ENCODE data around the gene ABLIM1. TPM values are rescaled to one million over a fixed set of nuclear protein-coding genes. Genes with fewer than 3 reads are reported as not detected.

The ABLIM1 gene
- total and polyA plus RNA-seq, 2 experiments from 2014 or later: 21.9 to 45.1 TPM

DNA sequence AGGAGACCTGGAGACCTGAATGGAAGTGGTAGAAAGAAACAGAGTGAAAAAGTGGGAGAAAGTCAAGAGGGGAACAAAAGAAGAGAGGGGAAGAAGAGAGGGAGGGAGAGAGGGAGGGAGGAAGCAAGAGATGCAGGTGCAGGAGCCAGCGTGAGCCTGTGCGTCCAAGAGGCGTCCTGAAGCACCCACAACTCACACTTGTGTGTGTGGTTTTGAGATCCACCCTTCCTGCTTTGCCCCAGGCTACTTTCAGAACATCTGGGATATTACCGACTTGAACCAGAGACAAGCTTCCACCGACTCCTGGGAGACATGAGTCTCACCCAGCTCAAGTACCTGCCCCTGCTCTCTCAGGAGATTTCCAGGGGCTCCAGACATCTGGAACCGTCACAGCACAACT is 263.5 kb downstream of the ABLIM1 start:
- H3K9me3 Mint-ChIP-seq: no peaks in the 10 kb centered on the region
- no peak overlapping the region for H3K4me3 ChIP-seq
- H3K27ac ChIP-seq (ENCODE audit: low read depth): no peak overlapping the region
- H3K4me3 Mint-ChIP-seq: no peak overlapping the region
- no peaks in the 10 kb centered on the region for H3F3A ChIP-seq (replicated peaks; ENCODE audit: low read depth)
- peaks cover 8% of the 10 kb centered on the region; the same call in 1 of the 3 replicates for H3K4me1 Mint-ChIP-seq
- H3K27me3 Mint-ChIP-seq (ENCODE audit: insufficient read depth, low read depth, poor library complexity): no peaks in the 10 kb centered on the region
- no peaks in the 10 kb centered on the region for H3K36me3 Mint-ChIP-seq (ENCODE audit: low read depth)
- H2AFZ ChIP-seq: no peak overlapping the region
- no peak overlapping the region for H3K27ac Mint-ChIP-seq
- H3K79me2 ChIP-seq (replicated peaks; ENCODE audit: insufficient read depth): no peaks in the 10 kb centered on the region
- H3K27me3 ChIP-seq (ENCODE audit: insufficient read depth): no peaks in the 10 kb centered on the region
- H3K4me2 ChIP-seq: no peak overlapping the region
- H3K9me2 ChIP-seq (ENCODE audit: insufficient read depth): no peaks in the 10 kb centered on the region
- no peak for DNase-seq (ENCODE audit: low spot score)
- H3K36me3 ChIP-seq (ENCODE audit: insufficient read depth): no peaks in the 10 kb centered on the region
- ATAC-seq: no peak
- peaks cover 6% of the 10 kb centered on the region; the same call in 1 of the 2 replicates for H3K4me1 ChIP-seq (ENCODE audit: insufficient read depth)
- no peaks in the 10 kb centered on the region for H4K20me1 ChIP-seq (replicated peaks; ENCODE audit: insufficient read depth)
- TF ChIP-seq ZNF114 (CRISPR knock-in tag; IDR thresholded peaks at IDR 0.05) (no peak), EZH2phosphoT487 (IDR thresholded peaks at IDR 0.05; ENCODE audit: unreplicated experiment) (no peak), CREB1 (CRISPR knock-in tag; IDR thresholded peaks at IDR 0.05; ENCODE audit: low read depth) (no peak), STAT1 (IDR thresholded peaks at IDR 0.05; ENCODE audit: unreplicated experiment) (no peak), POLR2AphosphoS5 (IDR thresholded peaks at IDR 0.05; ENCODE audit: low read depth) (no peak), EZH2 (IDR thresholded peaks at IDR 0.05; ENCODE audit: low read depth, unreplicated experiment) (no peak), JUNB (IDR thresholded peaks at IDR 0.05; ENCODE audit: unreplicated experiment) (no peak), ZNF331 (CRISPR knock-in tag; IDR thresholded peaks at IDR 0.05; ENCODE audit: low read depth) (no peak), NANOG (IDR thresholded peaks at IDR 0.05; ENCODE audit: borderline replicate concordance) (no peak)
- TF ChIP-seq, protein P1, sequence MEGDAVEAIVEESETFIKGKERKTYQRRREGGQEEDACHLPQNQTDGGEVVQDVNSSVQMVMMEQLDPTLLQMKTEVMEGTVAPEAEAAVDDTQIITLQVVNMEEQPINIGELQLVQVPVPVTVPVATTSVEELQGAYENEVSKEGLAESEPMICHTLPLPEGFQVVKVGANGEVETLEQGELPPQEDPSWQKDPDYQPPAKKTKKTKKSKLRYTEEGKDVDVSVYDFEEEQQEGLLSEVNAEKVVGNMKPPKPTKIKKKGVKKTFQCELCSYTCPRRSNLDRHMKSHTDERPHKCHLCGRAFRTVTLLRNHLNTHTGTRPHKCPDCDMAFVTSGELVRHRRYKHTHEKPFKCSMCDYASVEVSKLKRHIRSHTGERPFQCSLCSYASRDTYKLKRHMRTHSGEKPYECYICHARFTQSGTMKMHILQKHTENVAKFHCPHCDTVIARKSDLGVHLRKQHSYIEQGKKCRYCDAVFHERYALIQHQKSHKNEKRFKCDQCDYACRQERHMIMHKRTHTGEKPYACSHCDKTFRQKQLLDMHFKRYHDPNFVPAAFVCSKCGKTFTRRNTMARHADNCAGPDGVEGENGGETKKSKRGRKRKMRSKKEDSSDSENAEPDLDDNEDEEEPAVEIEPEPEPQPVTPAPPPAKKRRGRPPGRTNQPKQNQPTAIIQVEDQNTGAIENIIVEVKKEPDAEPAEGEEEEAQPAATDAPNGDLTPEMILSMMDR (conservative IDR thresholded peaks at IDR 0.05; ENCODE audit: low read depth in 2 of 2): no peak
- TF ChIP-seq, protein P2, sequence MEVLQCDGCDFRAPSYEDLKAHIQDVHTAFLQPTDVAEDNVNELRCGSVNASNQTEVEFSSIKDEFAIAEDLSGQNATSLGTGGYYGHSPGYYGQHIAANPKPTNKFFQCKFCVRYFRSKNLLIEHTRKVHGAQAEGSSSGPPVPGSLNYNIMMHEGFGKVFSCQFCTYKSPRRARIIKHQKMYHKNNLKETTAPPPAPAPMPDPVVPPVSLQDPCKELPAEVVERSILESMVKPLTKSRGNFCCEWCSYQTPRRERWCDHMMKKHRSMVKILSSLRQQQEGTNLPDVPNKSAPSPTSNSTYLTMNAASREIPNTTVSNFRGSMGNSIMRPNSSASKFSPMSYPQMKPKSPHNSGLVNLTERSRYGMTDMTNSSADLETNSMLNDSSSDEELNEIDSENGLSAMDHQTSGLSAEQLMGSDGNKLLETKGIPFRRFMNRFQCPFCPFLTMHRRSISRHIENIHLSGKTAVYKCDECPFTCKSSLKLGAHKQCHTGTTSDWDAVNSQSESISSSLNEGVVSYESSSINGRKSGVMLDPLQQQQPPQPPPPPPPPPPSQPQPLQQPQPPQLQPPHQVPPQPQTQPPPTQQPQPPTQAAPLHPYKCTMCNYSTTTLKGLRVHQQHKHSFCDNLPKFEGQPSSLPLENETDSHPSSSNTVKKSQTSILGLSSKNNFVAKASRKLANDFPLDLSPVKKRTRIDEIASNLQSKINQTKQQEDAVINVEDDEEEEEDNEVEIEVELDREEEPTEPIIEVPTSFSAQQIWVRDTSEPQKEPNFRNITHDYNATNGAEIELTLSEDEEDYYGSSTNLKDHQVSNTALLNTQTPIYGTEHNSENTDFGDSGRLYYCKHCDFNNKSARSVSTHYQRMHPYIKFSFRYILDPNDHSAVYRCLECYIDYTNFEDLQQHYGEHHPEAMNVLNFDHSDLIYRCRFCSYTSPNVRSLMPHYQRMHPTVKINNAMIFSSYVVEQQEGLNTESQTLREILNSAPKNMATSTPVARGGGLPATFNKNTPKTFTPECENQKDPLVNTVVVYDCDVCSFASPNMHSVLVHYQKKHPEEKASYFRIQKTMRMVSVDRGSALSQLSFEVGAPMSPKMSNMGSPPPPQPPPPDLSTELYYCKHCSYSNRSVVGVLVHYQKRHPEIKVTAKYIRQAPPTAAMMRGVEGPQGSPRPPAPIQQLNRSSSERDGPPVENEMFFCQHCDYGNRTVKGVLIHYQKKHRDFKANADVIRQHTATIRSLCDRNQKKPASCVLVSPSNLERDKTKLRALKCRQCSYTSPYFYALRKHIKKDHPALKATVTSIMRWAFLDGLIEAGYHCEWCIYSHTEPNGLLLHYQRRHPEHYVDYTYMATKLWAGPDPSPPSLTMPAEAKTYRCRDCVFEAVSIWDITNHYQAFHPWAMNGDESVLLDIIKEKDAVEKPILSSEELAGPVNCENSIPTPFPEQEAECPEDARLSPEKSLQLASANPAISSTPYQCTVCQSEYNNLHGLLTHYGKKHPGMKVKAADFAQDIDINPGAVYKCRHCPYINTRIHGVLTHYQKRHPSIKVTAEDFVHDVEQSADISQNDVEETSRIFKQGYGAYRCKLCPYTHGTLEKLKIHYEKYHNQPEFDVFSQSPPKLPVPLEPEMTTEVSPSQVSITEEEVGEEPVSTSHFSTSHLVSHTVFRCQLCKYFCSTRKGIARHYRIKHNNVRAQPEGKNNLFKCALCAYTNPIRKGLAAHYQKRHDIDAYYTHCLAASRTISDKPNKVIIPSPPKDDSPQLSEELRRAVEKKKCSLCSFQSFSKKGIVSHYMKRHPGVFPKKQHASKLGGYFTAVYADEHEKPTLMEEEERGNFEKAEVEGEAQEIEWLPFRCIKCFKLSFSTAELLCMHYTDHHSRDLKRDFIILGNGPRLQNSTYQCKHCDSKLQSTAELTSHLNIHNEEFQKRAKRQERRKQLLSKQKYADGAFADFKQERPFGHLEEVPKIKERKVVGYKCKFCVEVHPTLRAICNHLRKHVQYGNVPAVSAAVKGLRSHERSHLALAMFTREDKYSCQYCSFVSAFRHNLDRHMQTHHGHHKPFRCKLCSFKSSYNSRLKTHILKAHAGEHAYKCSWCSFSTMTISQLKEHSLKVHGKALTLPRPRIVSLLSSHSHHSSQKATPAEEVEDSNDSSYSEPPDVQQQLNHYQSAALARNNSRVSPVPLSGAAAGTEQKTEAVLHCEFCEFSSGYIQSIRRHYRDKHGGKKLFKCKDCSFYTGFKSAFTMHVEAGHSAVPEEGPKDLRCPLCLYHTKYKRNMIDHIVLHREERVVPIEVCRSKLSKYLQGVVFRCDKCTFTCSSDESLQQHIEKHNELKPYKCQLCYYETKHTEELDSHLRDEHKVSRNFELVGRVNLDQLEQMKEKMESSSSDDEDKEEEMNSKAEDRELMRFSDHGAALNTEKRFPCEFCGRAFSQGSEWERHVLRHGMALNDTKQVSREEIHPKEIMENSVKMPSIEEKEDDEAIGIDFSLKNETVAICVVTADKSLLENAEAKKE (CRISPR knock-in tag; IDR thresholded peaks at IDR 0.05): no peak
- TF ChIP-seq, protein P3, sequence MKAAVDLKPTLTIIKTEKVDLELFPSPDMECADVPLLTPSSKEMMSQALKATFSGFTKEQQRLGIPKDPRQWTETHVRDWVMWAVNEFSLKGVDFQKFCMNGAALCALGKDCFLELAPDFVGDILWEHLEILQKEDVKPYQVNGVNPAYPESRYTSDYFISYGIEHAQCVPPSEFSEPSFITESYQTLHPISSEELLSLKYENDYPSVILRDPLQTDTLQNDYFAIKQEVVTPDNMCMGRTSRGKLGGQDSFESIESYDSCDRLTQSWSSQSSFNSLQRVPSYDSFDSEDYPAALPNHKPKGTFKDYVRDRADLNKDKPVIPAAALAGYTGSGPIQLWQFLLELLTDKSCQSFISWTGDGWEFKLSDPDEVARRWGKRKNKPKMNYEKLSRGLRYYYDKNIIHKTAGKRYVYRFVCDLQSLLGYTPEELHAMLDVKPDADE (IDR thresholded peaks at IDR 0.05): no peak
- TF ChIP-seq, protein P4, sequence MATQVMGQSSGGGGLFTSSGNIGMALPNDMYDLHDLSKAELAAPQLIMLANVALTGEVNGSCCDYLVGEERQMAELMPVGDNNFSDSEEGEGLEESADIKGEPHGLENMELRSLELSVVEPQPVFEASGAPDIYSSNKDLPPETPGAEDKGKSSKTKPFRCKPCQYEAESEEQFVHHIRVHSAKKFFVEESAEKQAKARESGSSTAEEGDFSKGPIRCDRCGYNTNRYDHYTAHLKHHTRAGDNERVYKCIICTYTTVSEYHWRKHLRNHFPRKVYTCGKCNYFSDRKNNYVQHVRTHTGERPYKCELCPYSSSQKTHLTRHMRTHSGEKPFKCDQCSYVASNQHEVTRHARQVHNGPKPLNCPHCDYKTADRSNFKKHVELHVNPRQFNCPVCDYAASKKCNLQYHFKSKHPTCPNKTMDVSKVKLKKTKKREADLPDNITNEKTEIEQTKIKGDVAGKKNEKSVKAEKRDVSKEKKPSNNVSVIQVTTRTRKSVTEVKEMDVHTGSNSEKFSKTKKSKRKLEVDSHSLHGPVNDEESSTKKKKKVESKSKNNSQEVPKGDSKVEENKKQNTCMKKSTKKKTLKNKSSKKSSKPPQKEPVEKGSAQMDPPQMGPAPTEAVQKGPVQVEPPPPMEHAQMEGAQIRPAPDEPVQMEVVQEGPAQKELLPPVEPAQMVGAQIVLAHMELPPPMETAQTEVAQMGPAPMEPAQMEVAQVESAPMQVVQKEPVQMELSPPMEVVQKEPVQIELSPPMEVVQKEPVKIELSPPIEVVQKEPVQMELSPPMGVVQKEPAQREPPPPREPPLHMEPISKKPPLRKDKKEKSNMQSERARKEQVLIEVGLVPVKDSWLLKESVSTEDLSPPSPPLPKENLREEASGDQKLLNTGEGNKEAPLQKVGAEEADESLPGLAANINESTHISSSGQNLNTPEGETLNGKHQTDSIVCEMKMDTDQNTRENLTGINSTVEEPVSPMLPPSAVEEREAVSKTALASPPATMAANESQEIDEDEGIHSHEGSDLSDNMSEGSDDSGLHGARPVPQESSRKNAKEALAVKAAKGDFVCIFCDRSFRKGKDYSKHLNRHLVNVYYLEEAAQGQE (IDR thresholded peaks at IDR 0.05; ENCODE audit: unreplicated experiment): no peak
